ENCODE results near the gene PCLAF.
"Not testable (repeated sequence)": the region's sequence is repeated elsewhere in the genome, so short reads cannot be mapped to it uniquely, and the experiment has no call there.

The PCLAF gene

GRCh38 chr15:64369078-64369607, 12.1 kb downstream of the PCLAF start:
- DNase-seq (ENCODE audit: low read depth in 2 of 2): no peak

GRCh38 chr15:64361259-64361658, 20.0 kb downstream of the PCLAF start:
- DNase-seq (ENCODE audit: low read depth in 2 of 2): no peak

- DNase-seq (ENCODE audit: low read depth in 2 of 2): no peak
These were observed 24.6 kb downstream of the PCLAF start for GRCh38 chr15:64356710-64357040.

GRCh38 chr15:64355944-64356709, 25.1 kb downstream of the PCLAF start, which contains the start of gene CSNK1G1:
Gene CSNK1G1 (minus strand): TSS chr15:64356173. CDS start chr15:64300499, 55,674 bp downstream.
- DNase-seq (ENCODE audit: low read depth in 2 of 2): peak; percentile 86 to 88

- peak in 1 of 2 experiments; percentile 6 for DNase-seq (ENCODE audit: low read depth in 2 of 2)
These were observed 25.8 kb downstream of the PCLAF start for GRCh38 chr15:64355348-64355943.

GRCh38 chr15:64354688-64355344, 26.4 kb downstream of the PCLAF start:
- no peak for DNase-seq (ENCODE audit: low read depth in 2 of 2)

- DNase-seq (ENCODE audit: low read depth in 2 of 2): no peak
These were observed 30.0 kb downstream of the PCLAF start for GRCh38 chr15:64351265-64351664.

GRCh38 chr15:64349375-64349774, 31.9 kb downstream of the PCLAF start:
- no peak for DNase-seq (ENCODE audit: low read depth in 2 of 2)

- DNase-seq (ENCODE audit: low read depth in 2 of 2): no peak
These were observed 32.8 kb downstream of the PCLAF start for GRCh38 chr15:64348455-64348854.

- not testable (repeated sequence) for DNase-seq (ENCODE audit: low read depth in 2 of 2)
These were observed 35.0 kb downstream of the PCLAF start for GRCh38 chr15:64346242-64346641.

GRCh38 chr15:64344651-64345294, 36.5 kb downstream of the PCLAF start:
- DNase-seq (ENCODE audit: low read depth in 2 of 2): no peak

GRCh38 chr15:64343841-64344240, 37.4 kb downstream of the PCLAF start:
- DNase-seq (ENCODE audit: low read depth in 2 of 2): no peak

- no peak for DNase-seq (ENCODE audit: low read depth in 2 of 2)
These were observed 38.0 kb downstream of the PCLAF start for GRCh38 chr15:64343222-64343621.

- no peak for DNase-seq (ENCODE audit: low read depth in 2 of 2)
These were observed 39.3 kb downstream of the PCLAF start for GRCh38 chr15:64341961-64342360.

- DNase-seq (ENCODE audit: low read depth in 2 of 2): no peak
These were observed 40.9 kb downstream of the PCLAF start for GRCh38 chr15:64340355-64340754.

- DNase-seq (ENCODE audit: low read depth in 2 of 2): no peak
These were observed 43.5 kb downstream of the PCLAF start for GRCh38 chr15:64337761-64338160.

GRCh38 chr15:64333986-64334929, 47.0 kb downstream of the PCLAF start:
- no peak for DNase-seq (ENCODE audit: low read depth in 2 of 2)

- DNase-seq (ENCODE audit: low read depth in 2 of 2): no peak
These were observed 47.7 kb downstream of the PCLAF start for GRCh38 chr15:64333516-64333915.

GRCh38 chr15:64331668-64332067, 49.6 kb downstream of the PCLAF start:
- DNase-seq (ENCODE audit: low read depth in 2 of 2): not testable (repeated sequence)

GRCh38 chr15:64326975-64327374, 54.3 kb downstream of the PCLAF start:
- DNase-seq (ENCODE audit: low read depth in 2 of 2): not testable (repeated sequence)

GRCh38 chr15:64326458-64326857, 54.8 kb downstream of the PCLAF start:
- not testable (repeated sequence) for DNase-seq (ENCODE audit: low read depth in 2 of 2)
